GM12878 (cell line): ENCODE measurements around the gene RASAL1. TPM values are rescaled to one million over a fixed set of nuclear protein-coding genes. Genes with fewer than 3 reads are reported as not detected.

Experiments used
- BMI1 ChIP-seq: fragments of 450-650 bp; IDR thresholded peaks from 2 replicates; pipeline ENCODE4 v1.6.1; 2016; ENCODE audit warnings: mild to moderate bottlenecking, moderate library complexity, borderline replicate concordance
- CTCF ChIP-seq, 3 experiments: IDR thresholded peaks in 2 of 3; conservative IDR thresholded peaks in 1 of 3; 2 replicates each; pipeline ENCODE4 v1.5.1; 2011; ENCODE audit warnings: low read depth in 3 of 3, low read length in 3 of 3, mild to moderate bottlenecking in 3 of 3, control low read depth in 2 of 3, moderate library complexity in 2 of 3, inconsistent platforms in 1 of 3, mixed read lengths in 1 of 3; ENCODE audit not compliant: control insufficient read depth in 2 of 3, insufficient read depth in 1 of 3; ENCODE audit errors: extremely low read depth in 1 of 3
- DPF2 ChIP-seq: fragments of 450-650 bp; IDR thresholded peaks from 2 replicates; pipeline ENCODE4 v1.6.1; 2017; ENCODE audit warnings: mild to moderate bottlenecking
- EP300 ChIP-seq, 2 experiments: fragments of 150-350 bp in 1 of 2; IDR thresholded peaks; 2 replicates each; pipeline ENCODE4 v1.6.1; 2011 to 2012; ENCODE audit warnings: low read depth in 2 of 2, low read length in 2 of 2, borderline replicate concordance in 1 of 2, improper control_type of control experiment in 1 of 2, inconsistent platforms in 1 of 2; ENCODE audit not compliant: control insufficient read depth in 1 of 2
- NR2F1 ChIP-seq: fragments of 450-650 bp; conservative IDR thresholded peaks from 2 replicates; pipeline ENCODE4 v1.6.1; 2017; ENCODE audit warnings: mild to moderate bottlenecking
- RAD21 ChIP-seq: IDR thresholded peaks from 2 replicates; pipeline ENCODE4 v1.6.1; 2011; ENCODE audit warnings: mild to moderate bottlenecking, low read depth, low read length, moderate library complexity; ENCODE audit not compliant: insufficient read depth
- SKIL ChIP-seq: fragments of 450-650 bp; IDR thresholded peaks from 2 replicates; pipeline ENCODE4 v1.6.1; 2017; ENCODE audit warnings: mild to moderate bottlenecking, low read depth, inconsistent platforms; ENCODE audit not compliant: poor library complexity, severe bottlenecking
- SPI1 ChIP-seq: IDR thresholded peaks from 2 replicates; pipeline ENCODE4 v1.6.1; 2011; ENCODE audit warnings: low read depth, mild to moderate bottlenecking, low read length, moderate library complexity, borderline replicate concordance; ENCODE audit not compliant: insufficient read depth
- SREBF2 ChIP-seq: IDR thresholded peaks from 2 replicates; pipeline ENCODE4 v1.6.1; 2012; ENCODE audit warnings: mild to moderate bottlenecking, low read length
- ZZZ3 ChIP-seq: IDR thresholded peaks from 2 replicates; pipeline ENCODE4 v1.6.1; 2011; ENCODE audit warnings: low read depth; ENCODE audit not compliant: control insufficient read depth, insufficient read length
- polyA plus RNA-seq, 11 experiments: library from polyadenylated mRNA; depleted of rRNA in 4 of 11; unstranded in 6 of 11; stranded (reverse) in 5 of 11; fragments of >200 nt; fragmentation: Nextera tagmentation in 4 of 11; fragmentation: Illumina TruSeq in 1 of 11; extraction: Ambion mirVana in 4 of 11; extraction: Trizol in 1 of 11; gene quantifications; 1 replicate in 1 of 11; 2 replicates in 10 of 11; pipeline versions ENCODE4 v1.2.1 to v1.2.3, GENCODE V29; 2011 to 2016; ENCODE audit warnings: inconsistent platforms in 2 of 11, missing spikeins in 2 of 11, low read depth in 1 of 11
- total RNA-seq, 4 experiments: library from RNA; depleted of rRNA in 3 of 4; stranded (reverse); fragments of >200 nt in 3 of 4; fragmentation: Illumina TruSeq in 1 of 4; extraction: Trizol in 1 of 4; gene quantifications; 2 replicates each; pipeline versions ENCODE4 v1.2.1 to v1.2.3, GENCODE V29; 2013 to 2021
- TF ChIP-seq, protein P1 (sequence below): fragments of 450-650 bp; IDR thresholded peaks from 2 replicates; pipeline ENCODE4 v1.6.1; 2016; ENCODE audit warnings: mild to moderate bottlenecking
- TF ChIP-seq, protein P2 (sequence below): fragments of 450-650 bp; IDR thresholded peaks from 2 replicates; pipeline ENCODE4 v1.6.1; 2017; ENCODE audit warnings: mild to moderate bottlenecking, moderate library complexity

The RASAL1 gene
- total and polyA plus RNA-seq, 10 of the 15 experiments (the other 5 are each of a cell fraction or from before 2014, with no cell fraction given) = 0.12 to 1.0 (median 0.52) TPM; not detected in 6

- TF ChIP-seq EP300 (IDR thresholded peaks at IDR 0.05; ENCODE audit: borderline replicate concordance in 1 of 2, control insufficient read depth in 1 of 2, low read depth in 2 of 2, low read length in 2 of 2) (no peak), SPI1 (no peak), RAD21 (no peak), SKIL (no peak), SREBF2 (no peak), ZZZ3 (no peak), BMI1 (no peak), NR2F1 (peak; percentile 90), DPF2 (no peak), CTCF (IDR thresholded peaks at IDR 0.05 in 2 of 3, conservative IDR thresholded peaks at IDR 0.05 in 1 of 3; ENCODE audit: control insufficient read depth in 2 of 3, extremely low read depth in 1 of 3, insufficient read depth in 1 of 3, low read depth in 3 of 3, low read length in 3 of 3) (peak in 1 of 3 experiments; percentile 18; a peak in 1 of 6 replicates)
- TF ChIP-seq, protein P1, sequence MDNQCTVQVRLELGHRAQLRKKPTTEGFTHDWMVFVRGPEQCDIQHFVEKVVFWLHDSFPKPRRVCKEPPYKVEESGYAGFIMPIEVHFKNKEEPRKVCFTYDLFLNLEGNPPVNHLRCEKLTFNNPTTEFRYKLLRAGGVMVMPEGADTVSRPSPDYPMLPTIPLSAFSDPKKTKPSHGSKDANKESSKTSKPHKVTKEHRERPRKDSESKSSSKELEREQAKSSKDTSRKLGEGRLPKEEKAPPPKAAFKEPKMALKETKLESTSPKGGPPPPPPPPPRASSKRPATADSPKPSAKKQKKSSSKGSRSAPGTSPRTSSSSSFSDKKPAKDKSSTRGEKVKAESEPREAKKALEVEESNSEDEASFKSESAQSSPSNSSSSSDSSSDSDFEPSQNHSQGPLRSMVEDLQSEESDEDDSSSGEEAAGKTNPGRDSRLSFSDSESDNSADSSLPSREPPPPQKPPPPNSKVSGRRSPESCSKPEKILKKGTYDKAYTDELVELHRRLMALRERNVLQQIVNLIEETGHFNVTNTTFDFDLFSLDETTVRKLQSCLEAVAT = 0 out of 2 replicates have a peak, but pooled peaks have one; percentile 21
- TF ChIP-seq, protein P2, sequence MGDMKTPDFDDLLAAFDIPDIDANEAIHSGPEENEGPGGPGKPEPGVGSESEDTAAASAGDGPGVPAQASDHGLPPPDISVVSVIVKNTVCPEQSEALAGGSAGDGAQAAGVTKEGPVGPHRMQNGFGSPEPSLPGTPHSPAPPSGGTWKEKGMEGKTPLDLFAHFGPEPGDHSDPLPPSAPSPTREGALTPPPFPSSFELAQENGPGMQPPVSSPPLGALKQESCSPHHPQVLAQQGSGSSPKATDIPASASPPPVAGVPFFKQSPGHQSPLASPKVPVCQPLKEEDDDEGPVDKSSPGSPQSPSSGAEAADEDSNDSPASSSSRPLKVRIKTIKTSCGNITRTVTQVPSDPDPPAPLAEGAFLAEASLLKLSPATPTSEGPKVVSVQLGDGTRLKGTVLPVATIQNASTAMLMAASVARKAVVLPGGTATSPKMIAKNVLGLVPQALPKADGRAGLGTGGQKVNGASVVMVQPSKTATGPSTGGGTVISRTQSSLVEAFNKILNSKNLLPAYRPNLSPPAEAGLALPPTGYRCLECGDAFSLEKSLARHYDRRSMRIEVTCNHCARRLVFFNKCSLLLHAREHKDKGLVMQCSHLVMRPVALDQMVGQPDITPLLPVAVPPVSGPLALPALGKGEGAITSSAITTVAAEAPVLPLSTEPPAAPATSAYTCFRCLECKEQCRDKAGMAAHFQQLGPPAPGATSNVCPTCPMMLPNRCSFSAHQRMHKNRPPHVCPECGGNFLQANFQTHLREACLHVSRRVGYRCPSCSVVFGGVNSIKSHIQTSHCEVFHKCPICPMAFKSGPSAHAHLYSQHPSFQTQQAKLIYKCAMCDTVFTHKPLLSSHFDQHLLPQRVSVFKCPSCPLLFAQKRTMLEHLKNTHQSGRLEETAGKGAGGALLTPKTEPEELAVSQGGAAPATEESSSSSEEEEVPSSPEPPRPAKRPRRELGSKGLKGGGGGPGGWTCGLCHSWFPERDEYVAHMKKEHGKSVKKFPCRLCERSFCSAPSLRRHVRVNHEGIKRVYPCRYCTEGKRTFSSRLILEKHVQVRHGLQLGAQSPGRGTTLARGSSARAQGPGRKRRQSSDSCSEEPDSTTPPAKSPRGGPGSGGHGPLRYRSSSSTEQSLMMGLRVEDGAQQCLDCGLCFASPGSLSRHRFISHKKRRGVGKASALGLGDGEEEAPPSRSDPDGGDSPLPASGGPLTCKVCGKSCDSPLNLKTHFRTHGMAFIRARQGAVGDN = peak; percentile 74
Observed at GRCh38 chr12:113062502-113063395, 72.8 kb downstream of the RASAL1 start (continued).
